GM12891 (cell line): Measurements from ENCODE around the gene SYVN1.

Source experiments
- PAX5 ChIP-seq: IDR thresholded peaks from 2 replicates; pipeline ENCODE4 v1.6.1; 2011; ENCODE audit warnings: low read length, moderate library complexity, mild to moderate bottlenecking; ENCODE audit not compliant: insufficient read depth, severe bottlenecking
- POLR2A ChIP-seq: IDR thresholded peaks from 2 replicates; pipeline ENCODE4 v1.6.1; 2011; ENCODE audit warnings: low read depth, low read length, control low read depth
- POLR2AphosphoS5 ChIP-seq: IDR thresholded peaks from 2 replicates; pipeline ENCODE4 v1.6.1; 2011; ENCODE audit warnings: low read depth, low read length, control low read depth
- SPI1 ChIP-seq: IDR thresholded peaks from 2 replicates; pipeline ENCODE4 v1.6.1; 2011; ENCODE audit warnings: low read depth, low read length, control low read depth
- TAF1 ChIP-seq: IDR thresholded peaks from 2 replicates; pipeline ENCODE4 v1.6.1; 2011; ENCODE audit warnings: low read depth, low read length, control low read depth

GRCh38 chr11:65107751-65108468, 26.4 kb downstream of the SYVN1 start:
- TF ChIP-seq POLR2AphosphoS5 (no peak), TAF1 (no peak), PAX5 (no peak), POLR2A (no peak), SPI1 (no peak)
